Neural progenitor cell (in vitro differentiated cells): ENCODE results near the gene MZB1.

Experiments used
- CTCF ChIP-seq: fragments of 200-600 bp; sonication (generic); IDR thresholded peaks from 2 replicates; pipeline ENCODE4 v1.5.1; 2017; ENCODE audit warnings: antibody characterized with exemption, mild to moderate bottlenecking
- EZH2 ChIP-seq: fragments of 200-600 bp; sonication (generic); IDR thresholded peaks from 2 replicates; pipeline ENCODE4 v1.6.1; 2017; ENCODE audit warnings: antibody characterized with exemption, mild to moderate bottlenecking, moderate library complexity

- TF ChIP-seq CTCF (no peak), EZH2 (no peak)
These were observed 24.2 kb upstream of the MZB1 start for GRCh38 chr5:139413963-139414362.
